ENCODE measurements around the gene TC2N.

- TF ChIP-seq POLR2A (IDR thresholded peaks at IDR 0.05) (no peak), CTCF (IDR thresholded peaks at IDR 0.05) (no peak)
Observed at GRCh38 chr14:91901449-91902226, 34.3 kb upstream of the TC2N start.
